ENCODE measurements around the gene RUNX1. TPM values are rescaled to one million over a fixed set of nuclear protein-coding genes. Genes with fewer than 3 reads are reported as not detected.

The RUNX1 gene
- total and polyA plus RNA-seq, 2 experiments from 2014 or later: 0.12 TPM; not detected in 1

DNA sequence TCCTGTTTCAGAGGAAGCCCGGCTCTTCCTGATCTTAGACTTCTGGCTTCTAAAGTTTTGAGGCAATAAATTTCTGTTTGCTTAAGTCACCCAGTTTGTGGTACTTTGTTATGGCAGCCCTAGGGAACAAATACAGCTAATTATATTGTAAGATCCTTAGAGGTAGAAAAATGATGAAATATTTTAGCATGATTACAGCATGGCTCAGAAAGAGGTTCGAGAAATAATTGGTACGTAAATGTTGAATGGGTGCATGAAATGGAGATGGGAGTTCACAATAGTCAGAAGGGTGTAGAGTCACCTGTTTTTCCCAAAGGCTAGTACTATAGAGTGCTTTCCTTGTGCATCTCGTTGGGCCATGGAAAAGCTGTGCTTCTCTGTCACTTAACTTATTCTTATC lies 123.5 kb downstream of the RUNX1 start:
- DNase-seq (ENCODE audit: low read depth in 1 of 2, low spot score in 1 of 2): no peak
- H3K4me3 ChIP-seq: no peak overlapping the region
- H3K27me3 ChIP-seq: peaks cover 37% of the 10 kb centered on the region
- H3K36me3 ChIP-seq: no peaks in the 10 kb centered on the region
- TF ChIP-seq, protein P1, sequence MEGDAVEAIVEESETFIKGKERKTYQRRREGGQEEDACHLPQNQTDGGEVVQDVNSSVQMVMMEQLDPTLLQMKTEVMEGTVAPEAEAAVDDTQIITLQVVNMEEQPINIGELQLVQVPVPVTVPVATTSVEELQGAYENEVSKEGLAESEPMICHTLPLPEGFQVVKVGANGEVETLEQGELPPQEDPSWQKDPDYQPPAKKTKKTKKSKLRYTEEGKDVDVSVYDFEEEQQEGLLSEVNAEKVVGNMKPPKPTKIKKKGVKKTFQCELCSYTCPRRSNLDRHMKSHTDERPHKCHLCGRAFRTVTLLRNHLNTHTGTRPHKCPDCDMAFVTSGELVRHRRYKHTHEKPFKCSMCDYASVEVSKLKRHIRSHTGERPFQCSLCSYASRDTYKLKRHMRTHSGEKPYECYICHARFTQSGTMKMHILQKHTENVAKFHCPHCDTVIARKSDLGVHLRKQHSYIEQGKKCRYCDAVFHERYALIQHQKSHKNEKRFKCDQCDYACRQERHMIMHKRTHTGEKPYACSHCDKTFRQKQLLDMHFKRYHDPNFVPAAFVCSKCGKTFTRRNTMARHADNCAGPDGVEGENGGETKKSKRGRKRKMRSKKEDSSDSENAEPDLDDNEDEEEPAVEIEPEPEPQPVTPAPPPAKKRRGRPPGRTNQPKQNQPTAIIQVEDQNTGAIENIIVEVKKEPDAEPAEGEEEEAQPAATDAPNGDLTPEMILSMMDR (IDR thresholded peaks at IDR 0.05; ENCODE audit: low read depth, low read length): no peak
- H3K4me1 ChIP-seq (ENCODE audit: low read depth): no peaks in the 10 kb centered on the region
- no peaks in the 10 kb centered on the region for H3K9me3 ChIP-seq (ENCODE audit: low read depth)
- no peak overlapping the region for H3K27ac ChIP-seq

DNA sequence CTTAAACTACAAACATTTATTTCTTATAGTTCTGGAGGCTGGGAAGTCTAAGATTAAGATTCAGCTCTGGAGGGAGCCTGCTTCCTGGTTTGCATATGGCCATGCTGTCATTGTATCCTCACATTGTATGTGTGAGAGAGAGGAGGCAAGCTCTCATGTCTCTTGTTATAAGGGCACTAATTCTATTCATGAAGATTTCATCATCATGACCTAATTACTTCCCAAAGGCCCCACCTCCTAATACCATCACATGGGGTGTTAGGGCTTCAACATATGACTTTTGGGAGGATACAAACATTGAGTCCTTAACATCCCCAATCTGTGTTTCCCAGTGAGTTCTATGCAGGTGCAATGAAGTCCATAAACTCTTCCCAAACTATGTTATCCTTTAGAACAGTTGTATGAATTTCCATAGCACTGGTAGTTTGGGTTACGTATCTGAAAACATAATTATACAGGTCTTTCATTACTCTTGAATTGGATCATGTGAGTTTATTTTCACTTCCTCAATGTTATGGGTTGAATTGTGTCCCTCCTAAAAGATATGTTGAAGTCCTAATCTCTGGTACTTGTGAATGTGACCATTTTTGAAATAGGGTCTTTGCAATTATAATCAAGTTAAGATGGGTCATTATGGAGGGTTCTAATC lies 124.2 kb downstream of the RUNX1 start:
- Histone ChIP-seq H3K4me3 (no peak overlapping the region), H3K36me3 (no peaks in the 10 kb centered on the region), H3K9me3 (ENCODE audit: low read depth) (no peaks in the 10 kb centered on the region), H3K27me3 (peaks cover 42% of the 10 kb centered on the region), H3K4me1 (ENCODE audit: low read depth) (no peaks in the 10 kb centered on the region), H3K27ac (no peak overlapping the region)
- TF ChIP-seq, protein P1 (IDR thresholded peaks at IDR 0.05; ENCODE audit: low read depth, low read length): no peak
- no peak for DNase-seq (ENCODE audit: low read depth in 1 of 2, low spot score in 1 of 2)

DNA sequence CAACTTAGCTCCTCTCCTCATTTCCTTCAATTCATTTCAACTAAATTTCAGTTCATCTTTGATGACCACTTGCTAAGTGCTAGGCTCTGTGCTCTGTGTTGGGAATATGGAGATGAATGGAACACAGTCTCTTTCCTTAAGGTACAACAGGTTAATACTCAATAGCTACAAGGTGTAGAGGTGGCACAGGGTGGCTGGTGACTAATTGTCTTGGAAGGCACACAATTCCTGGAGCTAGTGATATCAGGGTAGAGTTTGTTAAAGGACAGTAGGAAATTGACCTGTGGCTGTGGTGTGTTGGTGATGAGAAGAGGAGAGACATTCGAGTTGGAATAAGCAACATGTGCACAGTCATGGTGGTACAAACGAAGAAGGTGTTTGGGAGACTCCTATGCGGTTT lies 124.9 kb downstream of the RUNX1 start:
- no peaks in the 10 kb centered on the region for H3K9me3 ChIP-seq (ENCODE audit: low read depth)
- H3K4me3 ChIP-seq: no peak overlapping the region
- peaks cover 49% of the 10 kb centered on the region for H3K27me3 ChIP-seq
- DNase-seq (ENCODE audit: low read depth in 1 of 2, low spot score in 1 of 2): no peak
- H3K27ac ChIP-seq: no peak overlapping the region
- H3K4me1 ChIP-seq (ENCODE audit: low read depth): no peaks in the 10 kb centered on the region
- H3K36me3 ChIP-seq: no peaks in the 10 kb centered on the region
- TF ChIP-seq, protein P1 (IDR thresholded peaks at IDR 0.05; ENCODE audit: low read depth, low read length): no peak

DNA sequence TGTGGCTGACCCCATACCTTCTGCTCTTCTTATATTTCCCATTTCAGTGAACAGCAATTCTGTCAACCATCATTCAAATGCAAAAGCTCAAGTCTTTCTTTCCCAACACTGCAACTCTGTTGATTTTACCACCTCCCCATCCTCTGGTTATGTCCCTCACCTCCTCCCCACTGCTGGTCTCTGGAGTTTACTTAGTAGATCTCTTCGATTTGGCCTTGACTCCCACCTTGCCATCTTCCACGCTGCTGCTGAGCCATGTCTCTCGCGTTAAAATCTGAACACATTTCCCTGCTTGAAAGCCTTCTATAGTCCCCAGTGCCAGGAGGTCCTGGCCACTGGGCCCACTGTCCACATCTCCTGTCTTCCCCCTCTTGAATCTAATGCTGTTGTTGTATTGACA lies 125.5 kb downstream of the RUNX1 start:
- Histone ChIP-seq H3K36me3 (no peaks in the 10 kb centered on the region), H3K4me3 (no peak overlapping the region), H3K27me3 (peaks cover 47% of the 10 kb centered on the region), H3K9me3 (ENCODE audit: low read depth) (no peaks in the 10 kb centered on the region), H3K27ac (no peak overlapping the region), H3K4me1 (ENCODE audit: low read depth) (no peaks in the 10 kb centered on the region)
- TF ChIP-seq, protein P1 (IDR thresholded peaks at IDR 0.05; ENCODE audit: low read depth, low read length): no peak
- DNase-seq (ENCODE audit: low read depth in 1 of 2, low spot score in 1 of 2): no peak

DNA sequence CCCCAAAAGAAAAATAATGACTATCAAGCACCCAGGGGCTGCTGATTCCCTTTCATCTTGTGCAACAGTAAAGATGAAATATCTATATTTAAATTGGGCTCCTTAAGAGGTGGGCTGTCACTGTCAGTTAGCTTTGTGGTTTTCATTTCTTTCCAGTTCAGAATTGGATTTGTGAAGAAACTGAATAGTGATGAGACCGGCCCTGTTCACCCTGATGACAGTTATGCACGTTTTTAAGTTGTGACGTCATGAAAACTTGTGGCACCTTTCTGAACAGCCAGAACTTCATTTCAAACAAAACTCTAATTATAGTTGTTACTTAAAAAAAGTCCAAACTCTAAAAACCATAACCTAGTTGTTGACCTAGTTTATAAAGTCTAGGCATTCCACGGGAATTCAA lies 125.9 kb downstream of the RUNX1 start:
- TF ChIP-seq, protein P1 (IDR thresholded peaks at IDR 0.05; ENCODE audit: low read depth, low read length): no peak
- Histone ChIP-seq H3K4me1 (ENCODE audit: low read depth) (no peaks in the 10 kb centered on the region), H3K27ac (no peak overlapping the region), H3K4me3 (no peak overlapping the region), H3K36me3 (no peaks in the 10 kb centered on the region), H3K27me3 (peaks cover 46% of the 10 kb centered on the region), H3K9me3 (ENCODE audit: low read depth) (no peaks in the 10 kb centered on the region)
- DNase-seq (ENCODE audit: low read depth in 1 of 2, low spot score in 1 of 2): no peak

Data from cardiac muscle cell (in vitro differentiated cells and primary cell).